AG09319 (cell line): ENCODE data around the gene RPS21.

Experiments used
- DNase-seq: peaks from one replicate; pipeline ENCODE4 v3.0.0-alpha.2; 2010; ENCODE audit warnings: low read depth; ENCODE audit errors: extremely low read depth
- TF ChIP-seq, protein P1 (sequence below): IDR thresholded peaks from 2 replicates; pipeline ENCODE4 v1.5.1; 2011; ENCODE audit warnings: low read depth, mild to moderate bottlenecking, inconsistent platforms, low read length, moderate library complexity

The RPS21 gene

DNA sequence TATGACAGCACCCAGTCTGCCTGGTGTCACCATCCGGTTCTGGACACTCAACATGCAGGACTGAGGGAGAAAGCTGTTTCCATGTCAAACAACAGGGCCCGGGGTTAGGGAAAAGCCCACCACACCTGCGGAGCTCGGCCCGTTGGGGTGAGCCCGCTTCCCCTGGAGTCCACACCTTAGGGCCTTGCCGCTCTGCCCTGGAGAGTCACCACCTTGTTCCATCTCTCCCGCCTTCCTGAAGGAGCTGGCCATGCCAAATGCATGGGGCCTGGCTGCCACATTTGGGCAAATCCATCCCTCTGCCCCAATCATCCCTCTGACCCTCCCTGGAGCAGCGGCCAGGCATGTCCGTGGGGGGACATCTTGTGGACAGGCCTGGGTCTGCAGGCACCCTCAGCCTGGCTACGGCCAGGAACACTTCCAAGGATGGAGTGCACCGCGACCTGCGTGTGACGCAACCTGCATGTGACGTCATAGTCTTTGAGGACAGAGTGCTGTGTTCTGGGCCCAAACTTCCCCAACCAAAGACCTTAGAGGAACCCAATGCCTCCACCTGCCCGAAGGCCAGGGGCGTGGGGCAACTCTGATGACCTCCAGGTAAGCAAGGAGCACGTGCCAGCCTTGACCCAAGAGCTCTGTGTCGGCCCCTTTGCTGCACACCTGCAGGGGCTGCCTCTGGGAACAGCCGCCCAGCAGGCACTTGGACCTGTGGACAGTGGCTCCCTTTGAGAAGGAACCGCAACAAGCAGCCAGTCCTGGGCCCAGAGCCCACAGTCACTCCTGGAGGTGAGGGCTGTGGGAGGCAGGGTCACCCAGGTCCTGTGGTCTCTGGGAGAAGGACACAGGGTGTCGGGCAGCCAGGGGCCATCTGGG, 18.4 kb downstream of the RPS21 start:
- no peak for DNase-seq
- TF ChIP-seq, protein P1, sequence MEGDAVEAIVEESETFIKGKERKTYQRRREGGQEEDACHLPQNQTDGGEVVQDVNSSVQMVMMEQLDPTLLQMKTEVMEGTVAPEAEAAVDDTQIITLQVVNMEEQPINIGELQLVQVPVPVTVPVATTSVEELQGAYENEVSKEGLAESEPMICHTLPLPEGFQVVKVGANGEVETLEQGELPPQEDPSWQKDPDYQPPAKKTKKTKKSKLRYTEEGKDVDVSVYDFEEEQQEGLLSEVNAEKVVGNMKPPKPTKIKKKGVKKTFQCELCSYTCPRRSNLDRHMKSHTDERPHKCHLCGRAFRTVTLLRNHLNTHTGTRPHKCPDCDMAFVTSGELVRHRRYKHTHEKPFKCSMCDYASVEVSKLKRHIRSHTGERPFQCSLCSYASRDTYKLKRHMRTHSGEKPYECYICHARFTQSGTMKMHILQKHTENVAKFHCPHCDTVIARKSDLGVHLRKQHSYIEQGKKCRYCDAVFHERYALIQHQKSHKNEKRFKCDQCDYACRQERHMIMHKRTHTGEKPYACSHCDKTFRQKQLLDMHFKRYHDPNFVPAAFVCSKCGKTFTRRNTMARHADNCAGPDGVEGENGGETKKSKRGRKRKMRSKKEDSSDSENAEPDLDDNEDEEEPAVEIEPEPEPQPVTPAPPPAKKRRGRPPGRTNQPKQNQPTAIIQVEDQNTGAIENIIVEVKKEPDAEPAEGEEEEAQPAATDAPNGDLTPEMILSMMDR: peak; percentile 53

DNA sequence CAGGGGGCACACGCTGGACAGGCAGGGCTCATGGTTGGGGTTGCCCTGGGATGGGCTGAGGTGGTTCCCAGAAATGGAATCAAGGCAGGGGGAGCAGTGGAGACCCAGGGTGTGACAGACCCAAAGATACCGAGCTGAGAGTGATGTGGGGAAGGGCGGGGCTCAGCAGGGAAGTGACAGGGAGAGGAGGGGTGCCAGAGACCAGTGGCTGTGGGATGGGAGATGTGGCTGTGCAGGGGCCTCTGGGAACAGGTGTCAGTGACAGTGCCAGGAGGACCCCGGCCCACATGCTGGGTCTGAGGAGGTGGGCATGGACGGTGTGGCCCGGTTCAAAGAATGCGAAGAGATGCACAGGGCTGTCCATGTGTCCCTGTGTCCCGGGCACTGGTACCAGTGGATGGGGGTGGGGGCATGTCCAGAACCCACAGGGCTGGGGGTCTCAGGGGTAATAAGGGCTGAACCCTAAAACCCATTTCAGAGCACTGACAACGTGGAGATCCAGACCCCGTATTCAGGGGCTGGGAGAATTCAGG, 19.1 kb downstream of the RPS21 start:
- TF ChIP-seq, protein P1: no peak
- no peak for DNase-seq

DNA sequence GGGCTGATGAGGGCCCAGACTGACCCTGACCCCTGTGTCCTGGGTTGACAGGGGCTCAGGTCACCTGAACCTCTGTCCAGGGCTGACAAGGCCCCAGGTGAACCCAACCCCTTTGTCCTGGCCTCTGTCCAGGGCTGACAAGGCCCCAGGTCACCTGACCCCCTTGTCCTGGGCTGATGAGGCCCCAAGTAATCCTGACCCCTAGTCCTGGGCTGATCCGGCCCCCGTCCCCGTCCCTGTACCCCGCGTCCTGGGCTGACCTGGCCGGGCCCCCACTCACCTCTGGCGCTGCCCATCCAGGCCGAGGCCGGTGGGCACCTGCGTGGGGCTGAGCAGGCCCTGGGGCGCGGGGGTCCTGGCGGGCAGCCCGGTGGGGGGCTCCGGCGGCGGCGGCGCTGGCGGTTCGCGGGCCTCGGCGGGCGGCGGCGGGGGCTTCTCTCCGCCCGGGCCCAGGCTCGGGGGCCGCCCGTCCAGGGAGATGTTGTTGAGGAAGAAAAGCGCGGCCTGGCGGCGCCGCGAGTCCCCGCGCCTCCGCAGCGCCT, 19.8 kb downstream of the RPS21 start:
- no peak for DNase-seq
- TF ChIP-seq, protein P1: no peak

DNA sequence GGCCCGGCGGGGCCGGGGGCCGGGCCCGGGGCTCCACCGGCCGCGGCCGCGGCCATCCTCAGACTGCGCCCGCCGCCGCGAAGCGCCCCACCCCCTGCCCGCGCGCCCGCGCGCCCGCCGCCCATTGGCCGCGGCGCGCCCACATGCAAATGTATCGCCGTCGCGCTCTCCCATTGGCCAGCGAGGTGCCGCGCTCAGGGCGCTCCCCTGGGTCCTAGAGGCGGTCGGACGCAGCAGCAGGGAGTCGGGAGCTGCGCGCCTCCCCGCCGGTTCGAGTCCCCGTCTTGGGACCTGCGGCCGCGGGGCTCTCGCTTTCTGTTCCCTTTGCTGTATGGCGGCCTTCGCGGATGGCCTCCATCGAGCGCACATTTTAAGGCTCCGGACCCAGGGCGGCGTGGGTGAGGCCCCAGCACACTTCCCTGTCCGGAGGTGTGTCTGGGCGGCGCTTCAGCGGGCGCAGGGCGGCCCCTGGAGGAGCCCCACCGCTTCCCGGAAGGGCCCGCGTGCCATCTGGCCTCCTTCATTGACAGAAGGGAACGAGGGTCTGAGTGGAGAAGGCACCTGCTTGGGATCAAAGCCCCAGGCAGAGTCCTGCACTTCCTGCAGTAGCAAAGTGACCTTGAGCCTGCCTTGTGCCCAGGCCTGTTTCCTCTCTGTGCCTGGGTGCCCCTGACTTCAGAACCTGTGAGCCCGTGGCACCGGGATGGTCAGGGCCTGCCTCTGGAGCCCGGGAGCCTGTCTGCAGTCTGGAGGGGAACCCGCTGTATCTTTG, 20.5 kb downstream of the RPS21 start, which contains the start of gene CABLES2:
TSS of gene CABLES2 (minus strand) at position 65 of the 772 bp plus-strand sequence. CDS start at position 56, 9 bp downstream.
- DNase-seq: peak; percentile 81
- TF ChIP-seq, protein P1: no peak

DNA sequence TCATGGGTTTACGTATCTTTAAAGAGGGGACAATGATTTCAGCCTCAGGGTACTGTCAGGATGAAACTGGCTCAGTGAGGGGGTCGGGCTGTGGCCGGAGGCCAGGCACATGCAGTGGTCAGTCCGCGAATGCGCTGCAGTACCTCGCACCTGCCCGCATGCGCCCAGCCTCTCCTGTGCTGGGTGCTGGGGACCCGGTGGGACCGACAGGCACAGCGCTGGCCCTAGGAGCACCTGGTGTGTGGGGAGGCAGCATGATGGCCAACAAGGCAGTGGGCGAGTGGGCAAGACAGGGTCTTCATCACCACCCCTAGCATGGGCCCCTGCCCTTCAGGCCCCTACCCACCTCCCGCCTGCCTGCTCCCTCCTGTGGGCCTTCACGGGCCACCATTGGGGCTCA, 21.2 kb downstream of the RPS21 start:
- DNase-seq: no peak
- TF ChIP-seq, protein P1: no peak

DNA sequence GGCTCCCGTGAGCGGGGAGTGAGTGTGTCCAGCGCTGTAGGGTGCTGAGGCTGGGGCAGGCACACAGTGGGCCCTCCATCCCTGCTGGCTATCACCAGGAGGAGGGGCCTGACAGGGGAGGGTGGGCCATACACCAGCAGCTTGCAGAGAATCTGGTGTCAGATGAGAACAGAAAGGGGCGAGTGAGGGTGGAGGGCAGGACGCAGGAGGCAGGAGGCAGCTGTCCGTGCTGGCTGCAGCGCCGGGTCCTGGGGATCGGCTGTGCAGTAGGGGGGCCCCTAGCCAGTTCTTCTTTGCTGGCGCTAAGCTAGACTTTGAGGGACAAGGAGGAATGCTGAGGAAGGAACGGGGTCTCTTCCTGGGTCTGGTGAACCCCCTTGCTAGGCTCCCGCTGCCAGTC, 21.7 kb downstream of the RPS21 start:
- DNase-seq: no peak
- TF ChIP-seq, protein P1: no peak
